Activated T-helper 2 cell treated with anti-CD3 and anti-CD28 coated beads, Interferon-gamma antibody, Interleukin-2, Interleukin-4, amounts not matched to agents 10 μg/mL and 5 μg/mL and 100 μg/mL, durations not matched to agents 14 hours and 24 hours and 36 hours (primary cell): ENCODE data around the gene SNX9. TPM values are rescaled to one million over a fixed set of nuclear protein-coding genes. Genes with fewer than 3 reads are reported as not detected.
A peak's percentile ranks its signal among the peaks of the same experiment; 100 is the strongest.
"Not testable (repeated sequence)": the region's sequence is repeated elsewhere in the genome, so short reads cannot be mapped to it uniquely, and the experiment has no call there.

Experiments used
- DNase-seq: peaks from one replicate; pipeline ENCODE4 v3.0.0; 2021; ENCODE audit warnings: low spot score
- H3K27ac Mint-ChIP-seq: one replicate; pipeline ENCODE4 v1.8.0; 2021; ENCODE audit warnings: mixed read lengths
- H3K27me3 Mint-ChIP-seq: one replicate; pipeline ENCODE4 v1.8.0; 2021; ENCODE audit warnings: low read depth, mixed read lengths
- H3K36me3 Mint-ChIP-seq: one replicate; pipeline ENCODE4 v1.8.0; 2021; ENCODE audit warnings: low read depth, mixed read lengths
- H3K4me1 Mint-ChIP-seq: one replicate; pipeline ENCODE4 v1.8.0; 2021; ENCODE audit warnings: low read depth, mixed read lengths
- H3K4me3 Mint-ChIP-seq: one replicate; pipeline ENCODE4 v1.8.0; 2021; ENCODE audit warnings: low read depth, mild to moderate bottlenecking, moderate library complexity, mixed read lengths
- H3K9me3 Mint-ChIP-seq: one replicate; pipeline ENCODE4 v1.8.0; 2021; ENCODE audit warnings: mixed read lengths
- intact Hi-C: fragments of 100-400 bp; cut with micrococcal nuclease; formaldehyde crosslinking; loops from one replicate; pipeline ENCODE4 v1.15.1; 2023
- total RNA-seq: library from RNA; stranded (reverse); gene quantifications from 2 replicates; pipeline ENCODE4 v1.2.3, GENCODE V29; 2022

Gene SNX9
- total RNA-seq, 1 donor from 2014 or later, result 55.6 TPM

DNA sequence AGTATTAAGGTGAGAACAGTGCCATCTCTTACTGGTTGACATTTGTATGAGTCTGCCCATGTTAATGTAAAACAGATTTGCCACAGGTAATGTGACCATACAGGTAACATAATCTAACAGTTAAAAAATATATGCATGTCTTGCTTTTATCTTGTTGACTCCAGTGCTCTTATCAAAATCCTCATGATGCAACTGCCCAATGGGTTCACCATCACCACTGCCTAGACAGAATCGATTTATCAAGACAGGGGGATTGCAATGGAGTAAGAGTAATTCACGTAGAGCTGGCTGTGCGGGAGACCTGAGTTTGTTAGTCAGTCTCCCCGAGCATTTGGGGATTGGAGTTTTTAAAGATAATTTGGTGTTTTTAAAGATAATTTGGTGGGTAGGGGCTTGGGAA, 19.2 kb downstream of the SNX9 start:
- Mint-ChIP-seq H3K36me3 (peaks cover 3% of the 10 kb centered on the region), H3K4me3 (no peak overlapping the region), H3K9me3 (no peaks in the 10 kb centered on the region), H3K4me1 (peaks cover 30% of the 10 kb centered on the region), H3K27me3 (peaks cover 17% of the 10 kb centered on the region), H3K27ac (no peak overlapping the region)
- no peak for DNase-seq
- intact Hi-C loops, result no loop called here

DNA sequence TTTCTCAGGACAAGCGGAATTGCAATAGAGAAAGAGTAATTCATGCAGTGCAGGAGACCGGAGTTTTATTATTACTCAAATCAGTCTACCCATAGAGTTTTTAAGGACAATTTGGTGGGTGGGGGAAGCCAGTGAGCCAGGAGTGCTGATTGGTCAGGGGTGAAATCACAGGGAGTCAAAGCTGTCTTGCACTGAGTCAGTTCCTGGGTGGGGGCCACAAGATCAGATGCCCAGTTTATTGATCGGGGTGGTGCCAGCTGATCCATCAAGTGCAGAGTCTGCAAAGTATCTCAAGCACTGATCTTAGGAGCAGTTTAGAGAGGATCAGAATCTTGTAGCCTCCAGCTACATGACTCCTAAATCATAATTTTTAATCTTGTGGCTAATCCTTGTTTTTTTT, 21.1 kb downstream of the SNX9 start:
- peaks cover 15% of the 10 kb centered on the region for H3K27me3 Mint-ChIP-seq
- H3K27ac Mint-ChIP-seq, H3K9me3 Mint-ChIP-seq, intact Hi-C loops, H3K36me3 Mint-ChIP-seq, H3K4me3 Mint-ChIP-seq, DNase-seq: not testable (repeated sequence)
- H3K4me1 Mint-ChIP-seq, result peaks cover 36% of the 10 kb centered on the region

DNA sequence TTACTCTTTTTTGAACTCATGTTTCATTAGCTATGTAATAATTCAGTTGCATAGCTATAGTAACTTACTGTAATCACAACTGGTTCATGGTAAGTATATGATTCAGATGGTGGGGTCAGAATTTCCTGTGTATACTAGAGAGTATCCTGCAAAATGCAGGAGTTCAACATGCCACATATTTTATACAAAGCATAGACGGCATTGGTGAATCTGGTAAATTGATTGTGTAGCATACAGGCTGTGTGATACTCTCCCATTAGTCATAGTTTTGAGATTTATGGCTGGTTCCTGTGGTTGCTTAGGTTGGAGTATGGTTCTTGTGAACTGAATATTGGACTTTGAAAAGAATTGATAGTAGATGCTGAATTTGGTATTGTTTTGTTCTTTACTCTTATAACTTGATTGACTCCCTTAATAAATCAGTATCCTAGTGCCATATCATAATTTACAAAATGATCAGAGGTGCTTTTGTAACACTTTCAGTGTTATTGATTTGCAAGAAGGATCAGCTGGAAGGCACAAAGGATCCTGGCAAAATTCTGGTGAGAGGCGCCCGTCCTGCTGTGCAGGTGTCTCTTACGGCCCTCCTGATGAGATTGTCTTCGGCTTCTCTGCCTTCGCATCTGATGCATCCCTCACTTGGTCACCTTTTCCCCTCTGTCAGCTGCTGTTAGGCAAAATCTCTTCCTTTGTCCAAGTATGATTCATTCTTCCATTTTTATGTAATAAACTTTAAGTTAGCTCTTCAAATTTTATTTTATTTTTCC, 22.6 kb downstream of the SNX9 start:
- Mint-ChIP-seq H3K4me3 (no peak overlapping the region), H3K27ac (peak overlapping the region; percentile 20), H3K4me1 (peaks cover 43% of the 10 kb centered on the region), H3K9me3 (no peaks in the 10 kb centered on the region), H3K36me3 (peaks cover 11% of the 10 kb centered on the region), H3K27me3 (peaks cover 14% of the 10 kb centered on the region)
- no peak for DNase-seq
- intact Hi-C loops, result loop anchor here (1.0 kb wide), 2 partner anchors 12 to 15 kb away; no protein-coding TSS in a partner anchor

DNA sequence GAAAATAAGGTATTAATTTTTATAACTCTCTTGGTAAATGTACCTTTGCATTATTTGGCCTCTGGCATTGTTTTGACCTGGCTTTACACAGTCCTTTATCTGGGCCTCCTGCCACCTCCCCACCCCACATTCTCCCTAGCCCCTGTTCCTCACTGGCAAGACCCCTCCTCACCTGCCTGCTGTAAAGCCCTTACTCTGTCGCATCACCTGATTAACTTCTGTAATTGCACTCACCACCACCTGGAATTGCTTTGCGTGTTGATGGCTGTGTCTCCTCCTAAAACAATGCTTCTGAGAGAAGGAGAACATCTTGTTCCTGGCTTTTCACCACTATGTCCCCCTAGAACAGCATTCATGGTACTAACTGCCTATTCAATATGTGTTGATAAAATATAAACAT, 24.8 kb downstream of the SNX9 start:
- H3K36me3 Mint-ChIP-seq, result peaks cover 20% of the 10 kb centered on the region
- no peak overlapping the region for H3K27ac Mint-ChIP-seq
- intact Hi-C loops, result no loop called here
- peaks cover 6% of the 10 kb centered on the region for H3K9me3 Mint-ChIP-seq
- no peak overlapping the region for H3K4me3 Mint-ChIP-seq
- peaks cover 34% of the 10 kb centered on the region for H3K4me1 Mint-ChIP-seq
- H3K27me3 Mint-ChIP-seq, result peaks cover 6% of the 10 kb centered on the region
- DNase-seq, result no peak

DNA sequence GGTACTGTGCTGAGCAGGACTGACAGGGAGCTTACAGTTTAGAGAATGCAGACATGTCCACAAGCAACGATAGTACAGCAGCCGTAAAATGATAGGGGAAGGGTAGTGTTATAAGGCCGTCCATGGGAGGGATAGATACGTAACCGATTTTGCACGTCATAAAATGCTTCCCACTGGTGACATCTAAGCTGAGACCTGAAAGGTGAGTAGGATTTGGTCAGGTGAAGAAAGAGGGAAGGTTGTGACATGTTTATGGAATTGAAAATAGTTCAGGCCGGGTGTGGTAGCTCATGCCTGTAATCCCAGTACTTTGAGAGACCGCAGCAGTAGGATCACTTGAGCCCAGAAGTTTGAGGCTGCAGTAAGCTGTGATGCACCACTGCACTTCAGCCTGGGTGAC, 25.6 kb downstream of the SNX9 start:
- H3K27ac Mint-ChIP-seq, result no peak overlapping the region
- H3K4me1 Mint-ChIP-seq, result peaks cover 39% of the 10 kb centered on the region
- H3K4me3 Mint-ChIP-seq, result no peak overlapping the region

DNA sequence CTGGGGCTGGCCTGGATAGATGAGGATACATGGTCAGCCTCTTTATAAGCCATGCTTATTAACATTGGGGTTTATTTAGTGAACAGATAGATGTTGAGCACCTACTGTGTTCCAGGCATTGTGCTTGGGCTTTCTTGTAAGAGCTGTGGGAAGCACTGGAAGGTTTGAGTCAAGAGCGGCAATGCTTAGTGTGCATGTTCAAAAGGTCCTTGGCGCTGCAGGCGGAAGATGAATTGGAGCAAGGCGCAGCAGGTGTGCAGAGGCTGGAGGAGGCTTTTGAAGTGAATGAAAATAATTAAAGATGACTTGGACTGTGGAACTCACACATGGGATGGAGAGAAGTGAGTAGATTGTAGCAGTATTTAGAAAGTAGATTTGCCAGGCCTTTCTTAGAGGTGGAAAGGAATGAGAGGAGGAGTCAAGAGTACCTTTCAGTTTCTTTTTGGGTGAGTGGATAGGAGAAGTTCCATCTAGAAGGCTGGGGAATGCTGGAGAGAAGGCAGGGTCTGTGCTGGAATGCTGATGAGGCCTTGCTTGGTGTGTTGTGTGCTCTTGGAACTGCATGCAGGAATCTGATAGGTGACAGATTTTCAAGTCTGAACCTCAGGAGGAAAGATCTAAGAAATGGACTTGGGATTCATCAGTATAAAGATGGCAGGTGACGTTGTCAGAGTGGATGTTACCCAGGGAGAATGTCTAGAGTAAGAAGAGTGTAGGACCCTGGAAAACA, 26.4 kb downstream of the SNX9 start:
- Mint-ChIP-seq H3K4me1 (peaks cover 34% of the 10 kb centered on the region), H3K36me3 (peaks cover 26% of the 10 kb centered on the region), H3K27me3 (peaks cover 6% of the 10 kb centered on the region), H3K9me3 (peaks cover 17% of the 10 kb centered on the region), H3K27ac (no peak overlapping the region), H3K4me3 (no peak overlapping the region)
- no peak for DNase-seq
- intact Hi-C loops, result no loop called here

More for the DNA sequence above, 25.6 kb downstream of the SNX9 start:
- Mint-ChIP-seq H3K27me3 (peaks cover 6% of the 10 kb centered on the region), H3K9me3 (peaks cover 15% of the 10 kb centered on the region), H3K36me3 (peaks cover 26% of the 10 kb centered on the region)
- intact Hi-C loops, result no loop called here
- DNase-seq, result no peak

DNA sequence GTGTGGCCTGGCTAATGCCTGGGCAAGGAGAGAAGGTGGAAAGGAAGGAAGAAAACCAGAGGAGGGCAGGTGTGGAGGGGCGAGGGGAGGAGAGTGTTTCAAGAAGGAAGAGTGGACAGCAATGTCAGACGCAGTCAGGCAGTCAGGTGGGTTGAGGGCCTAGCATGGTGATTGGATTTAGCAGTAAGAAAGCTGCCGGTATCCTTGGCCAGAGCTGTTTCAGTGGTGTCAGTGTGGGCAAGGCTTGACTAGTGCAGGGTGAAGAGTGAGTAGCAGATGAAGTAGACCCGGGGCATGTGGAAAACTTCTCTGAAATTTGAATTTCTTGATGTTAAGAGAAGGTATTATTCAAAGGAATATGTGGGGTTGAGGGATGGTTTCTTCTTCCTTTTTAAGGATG, 27.0 kb downstream of the SNX9 start:
- intact Hi-C loops, result no loop called here
- peaks cover 20% of the 10 kb centered on the region for H3K9me3 Mint-ChIP-seq
- DNase-seq, result no peak
- H3K36me3 Mint-ChIP-seq, result peaks cover 29% of the 10 kb centered on the region
- H3K4me1 Mint-ChIP-seq, result peaks cover 37% of the 10 kb centered on the region
- no peak overlapping the region for H3K27ac Mint-ChIP-seq
- peaks cover 8% of the 10 kb centered on the region for H3K27me3 Mint-ChIP-seq
- H3K4me3 Mint-ChIP-seq, result no peak overlapping the region

DNA sequence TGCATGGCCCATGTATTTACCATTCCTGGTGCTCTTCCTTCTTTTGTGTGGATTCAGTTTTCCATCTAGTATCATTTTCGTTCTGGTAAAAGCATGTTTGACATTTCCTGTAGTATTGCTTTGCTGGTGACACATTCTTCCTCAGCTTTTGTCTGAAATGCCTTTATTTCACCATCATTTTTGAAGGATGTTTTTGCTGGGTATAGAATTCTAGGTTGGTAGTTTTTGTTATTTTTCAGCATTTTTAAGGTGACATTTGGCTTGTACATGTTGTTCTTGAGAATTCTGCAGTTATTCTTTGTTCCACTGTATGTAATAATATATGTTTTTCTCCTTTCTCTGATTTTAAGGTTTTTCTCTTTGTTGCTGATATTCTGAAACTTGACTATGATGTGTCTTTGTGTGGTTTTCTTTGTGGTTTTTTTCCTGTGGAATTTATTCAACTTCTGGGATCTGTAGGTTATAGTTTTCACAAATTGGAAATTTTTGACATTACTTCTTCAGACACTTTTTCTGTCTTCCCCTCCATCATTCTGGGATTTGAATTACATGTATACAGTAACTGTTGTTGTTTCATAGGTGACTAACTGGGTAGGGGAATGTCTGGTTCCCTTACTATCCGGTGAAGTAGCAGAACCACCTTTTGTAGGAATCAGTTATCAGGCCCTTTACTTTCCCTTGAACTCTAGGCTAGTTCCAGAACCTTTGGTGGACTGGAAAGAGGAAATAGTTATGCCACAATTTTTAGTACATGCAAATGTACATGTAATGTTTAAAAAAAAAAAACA, 30.2 kb downstream of the SNX9 start:
- Mint-ChIP-seq H3K27ac (no peak overlapping the region), H3K9me3 (peaks cover 21% of the 10 kb centered on the region), H3K4me1 (peaks cover 22% of the 10 kb centered on the region), H3K27me3 (peaks cover 9% of the 10 kb centered on the region), H3K4me3 (no peak overlapping the region), H3K36me3 (peaks cover 31% of the 10 kb centered on the region)
- intact Hi-C loops, result no loop called here
- no peak for DNase-seq

DNA sequence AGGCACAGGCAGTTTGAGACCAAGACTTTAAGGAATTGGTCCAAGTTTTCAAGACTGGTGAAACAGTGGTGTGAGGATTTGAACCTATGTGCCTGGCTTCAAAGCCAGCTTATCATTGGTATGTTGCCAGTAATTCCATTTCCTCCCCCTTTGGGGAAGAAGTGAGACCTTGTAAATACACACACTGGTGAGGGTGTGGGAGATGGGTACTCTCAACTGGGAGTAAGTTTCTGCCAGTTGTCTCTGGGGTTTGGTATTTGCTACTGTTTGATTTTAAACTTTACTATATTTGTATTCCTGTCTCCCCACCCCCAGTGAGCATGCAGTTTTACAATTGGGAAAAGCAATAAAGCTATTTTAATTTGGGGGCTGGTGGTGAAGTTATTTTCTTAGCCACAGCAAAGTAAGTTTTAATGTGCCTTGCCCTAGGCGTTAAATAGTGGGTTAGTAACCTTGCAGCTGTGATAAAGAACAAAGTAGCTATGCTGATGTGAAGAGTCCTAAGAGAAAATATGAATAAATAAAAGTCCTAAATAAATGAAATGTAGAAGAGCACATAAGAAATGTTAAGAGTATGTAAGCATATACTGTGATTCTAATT, 31.0 kb downstream of the SNX9 start:
- H3K4me3 Mint-ChIP-seq, result no peak overlapping the region

DNA sequence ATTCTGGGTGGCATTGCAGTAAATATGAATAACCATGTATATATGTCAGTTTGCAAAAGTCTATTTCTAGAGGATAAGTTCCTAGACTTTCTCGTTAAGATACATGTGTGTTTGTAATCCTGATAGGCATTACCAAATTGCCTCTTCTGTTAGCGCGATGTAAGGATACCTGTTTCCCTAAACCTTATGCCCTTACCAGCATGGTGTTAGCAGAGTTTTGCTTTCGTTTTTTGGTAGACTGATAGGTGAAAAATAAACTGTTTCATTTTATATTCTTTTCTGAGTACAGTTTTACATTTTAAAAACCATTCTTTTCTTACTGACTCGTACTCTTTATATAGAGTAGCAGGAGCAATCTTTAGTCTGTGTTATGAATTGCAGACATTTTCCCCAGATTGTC, 32.3 kb downstream of the SNX9 start:
- peaks cover 19% of the 10 kb centered on the region for H3K27me3 Mint-ChIP-seq
- H3K9me3 Mint-ChIP-seq, result peaks cover 26% of the 10 kb centered on the region
- DNase-seq, result no peak
- intact Hi-C loops, result no loop called here
- no peak overlapping the region for H3K27ac Mint-ChIP-seq
- no peak overlapping the region for H3K4me3 Mint-ChIP-seq
- peaks cover 25% of the 10 kb centered on the region for H3K36me3 Mint-ChIP-seq
- peaks cover 29% of the 10 kb centered on the region for H3K4me1 Mint-ChIP-seq

More for the DNA sequence above, 31.0 kb downstream of the SNX9 start:
- Mint-ChIP-seq H3K36me3 (peaks cover 35% of the 10 kb centered on the region), H3K4me1 (peaks cover 30% of the 10 kb centered on the region), H3K27ac (no peak overlapping the region), H3K9me3 (peaks cover 26% of the 10 kb centered on the region), H3K27me3 (peaks cover 16% of the 10 kb centered on the region)
- no peak for DNase-seq
- intact Hi-C loops, result no loop called here

DNA sequence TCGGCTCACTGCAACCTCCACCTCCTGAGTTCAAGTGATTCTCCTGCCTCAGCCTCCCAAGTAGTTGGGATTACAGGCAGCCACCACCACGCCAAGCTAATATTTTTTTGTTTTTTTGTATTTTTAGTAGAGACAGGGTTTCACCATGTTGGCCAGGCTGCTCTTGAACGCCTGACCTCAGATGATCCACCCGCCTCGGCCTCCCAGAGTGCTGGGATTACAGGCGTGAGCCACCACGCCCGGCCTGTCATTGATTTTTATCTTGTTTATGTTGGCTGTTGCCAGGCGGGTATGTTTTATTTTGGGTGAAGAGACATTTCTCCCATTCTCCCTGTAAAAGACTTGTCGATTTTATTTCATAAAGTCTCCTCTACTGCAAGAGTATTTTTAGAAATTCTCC, 32.8 kb downstream of the SNX9 start:
- H3K4me3 Mint-ChIP-seq, DNase-seq, intact Hi-C loops, H3K27ac Mint-ChIP-seq: not testable (repeated sequence)
- Mint-ChIP-seq H3K9me3 (peaks cover 26% of the 10 kb centered on the region), H3K36me3 (peaks cover 25% of the 10 kb centered on the region), H3K4me1 (peaks cover 34% of the 10 kb centered on the region), H3K27me3 (peaks cover 21% of the 10 kb centered on the region)

DNA sequence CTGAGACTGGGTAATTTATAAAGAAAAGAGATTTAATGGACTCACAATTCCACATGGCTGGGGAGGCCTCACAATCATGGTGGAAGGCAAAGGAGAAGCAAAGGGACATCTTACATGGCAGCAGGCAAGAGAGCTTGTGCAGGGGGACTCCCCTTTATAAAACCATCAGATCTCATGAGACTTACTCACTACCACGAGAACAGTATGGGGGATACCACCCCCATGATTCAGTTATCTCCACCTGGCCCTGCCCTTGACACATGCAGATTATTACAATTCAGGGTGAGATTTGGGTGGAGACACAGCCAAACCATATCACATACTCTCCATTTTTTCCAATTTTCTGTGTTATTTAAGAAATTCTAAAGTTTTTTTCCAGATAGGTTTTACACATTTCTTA, 35.6 kb downstream of the SNX9 start:
- H3K27ac Mint-ChIP-seq, intact Hi-C loops, H3K4me3 Mint-ChIP-seq, H3K36me3 Mint-ChIP-seq, DNase-seq: not testable (repeated sequence)
- H3K4me1 Mint-ChIP-seq, result peaks cover 36% of the 10 kb centered on the region
- H3K27me3 Mint-ChIP-seq, result peaks cover 46% of the 10 kb centered on the region
- H3K9me3 Mint-ChIP-seq, result peaks cover 12% of the 10 kb centered on the region
